H1 (cell line): ENCODE results near the gene EEF1A2. TPM values are rescaled to one million over a fixed set of nuclear protein-coding genes. Genes with fewer than 3 reads are reported as not detected.

ENCODE experiments used
- BCL11A ChIP-seq, 2 experiments: IDR thresholded peaks; one replicate each; pipeline ENCODE4 v1.6.1; 2011; ENCODE audit warnings: low read depth in 2 of 2, low read length in 2 of 2, mild to moderate bottlenecking in 2 of 2
- CTBP2 ChIP-seq: IDR thresholded peaks from 2 replicates; pipeline ENCODE4 v1.7.0; 2011; ENCODE audit warnings: borderline replicate concordance, mild to moderate bottlenecking, moderate library complexity, mixed read lengths, low read length; ENCODE audit not compliant: insufficient read depth, insufficient read length
- TAF7 ChIP-seq: optimal IDR thresholded peaks from 2 replicates; pipeline ENCODE3; 2011; ENCODE audit warnings: low read depth, mild to moderate bottlenecking, inconsistent platforms, low read length, moderate library complexity, borderline replicate concordance
- polyA plus RNA-seq, 7 experiments: library from polyadenylated mRNA; depleted of rRNA in 3 of 7; stranded (reverse) in 5 of 7; unstranded in 2 of 7; fragments of >200 nt in 5 of 7; fragments of 200-250 nt in 2 of 7; gene quantifications; 1 replicate in 5 of 7; 2 replicates in 1 of 7; 4 replicates in 1 of 7; pipeline versions ENCODE4 v1.2.1 to v1.2.3, GENCODE V29; 2011 to 2013; ENCODE audit warnings: missing spikeins in 2 of 7, mixed read lengths in 2 of 7
- total RNA-seq: library from RNA; stranded (reverse); fragmentation: NEBNext Ultra II Directional; extraction: Animal tissue kit (Norgen Biotek cat#: 25700); gene quantifications from 2 replicates; pipeline ENCODE4 v1.2.1, GENCODE V29; 2021

Gene EEF1A2
- total and polyA plus RNA-seq, 2 of the 8 experiments (the other 6 are each of a cell fraction or from before 2014, with no cell fraction given), result 7.4 to 25.8 TPM

DNA sequence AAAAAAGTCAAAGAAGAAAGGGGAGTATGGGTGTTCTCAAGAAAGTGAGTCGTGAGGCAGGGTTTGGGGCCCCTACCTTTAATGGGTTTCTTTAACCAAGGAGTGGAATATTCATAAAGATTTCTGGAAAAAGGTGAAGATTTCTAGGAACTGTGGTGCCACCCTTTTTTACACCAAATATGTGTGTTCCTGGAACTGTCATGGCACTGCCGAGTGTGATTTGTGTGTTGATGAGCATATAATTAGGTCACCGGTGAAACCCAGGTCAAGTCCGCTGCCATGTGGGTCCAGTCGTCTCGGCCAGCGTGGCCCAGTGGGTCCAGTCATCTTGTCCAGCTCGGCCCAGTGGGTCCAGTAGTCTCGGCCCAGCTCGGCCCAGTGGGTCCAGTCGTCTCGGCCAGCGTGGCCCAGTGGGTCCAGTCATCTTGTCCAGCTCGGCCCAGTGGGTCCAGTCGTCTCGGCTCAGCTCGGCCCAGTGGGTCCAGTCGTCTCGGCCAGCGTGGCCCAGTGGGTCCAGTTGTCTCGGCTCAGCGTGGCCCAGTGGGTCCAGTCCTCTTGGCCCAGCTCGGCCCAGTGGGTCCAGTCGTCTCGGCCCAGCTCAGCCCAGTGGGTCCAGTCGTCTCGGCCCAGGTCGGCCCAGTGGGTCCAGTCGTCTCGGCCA, 8.3 kb upstream of the EEF1A2 start (continued):
- no peak for TF ChIP-seq TAF7
- TF ChIP-seq CTBP2, result no peak
- no peak for TF ChIP-seq BCL11A (IDR thresholded peaks at IDR 0.05; ENCODE audit: low read depth in 2 of 2, low read length in 2 of 2)
